Epithelial cell of alveolus of lung (primary cell): ENCODE data around the gene MSI1. TPM values are rescaled to one million over a fixed set of nuclear protein-coding genes. Genes with fewer than 3 reads are reported as not detected.

Experiments
- total RNA-seq: library from RNA; depleted of rRNA; stranded (reverse); fragments of >200 nt; gene quantifications from 2 replicates; pipeline ENCODE4 v1.2.1, GENCODE V29; 2015

MSI1 gene
- total RNA-seq: 0.16 and 0.78 TPM in 2 replicates

DNA sequence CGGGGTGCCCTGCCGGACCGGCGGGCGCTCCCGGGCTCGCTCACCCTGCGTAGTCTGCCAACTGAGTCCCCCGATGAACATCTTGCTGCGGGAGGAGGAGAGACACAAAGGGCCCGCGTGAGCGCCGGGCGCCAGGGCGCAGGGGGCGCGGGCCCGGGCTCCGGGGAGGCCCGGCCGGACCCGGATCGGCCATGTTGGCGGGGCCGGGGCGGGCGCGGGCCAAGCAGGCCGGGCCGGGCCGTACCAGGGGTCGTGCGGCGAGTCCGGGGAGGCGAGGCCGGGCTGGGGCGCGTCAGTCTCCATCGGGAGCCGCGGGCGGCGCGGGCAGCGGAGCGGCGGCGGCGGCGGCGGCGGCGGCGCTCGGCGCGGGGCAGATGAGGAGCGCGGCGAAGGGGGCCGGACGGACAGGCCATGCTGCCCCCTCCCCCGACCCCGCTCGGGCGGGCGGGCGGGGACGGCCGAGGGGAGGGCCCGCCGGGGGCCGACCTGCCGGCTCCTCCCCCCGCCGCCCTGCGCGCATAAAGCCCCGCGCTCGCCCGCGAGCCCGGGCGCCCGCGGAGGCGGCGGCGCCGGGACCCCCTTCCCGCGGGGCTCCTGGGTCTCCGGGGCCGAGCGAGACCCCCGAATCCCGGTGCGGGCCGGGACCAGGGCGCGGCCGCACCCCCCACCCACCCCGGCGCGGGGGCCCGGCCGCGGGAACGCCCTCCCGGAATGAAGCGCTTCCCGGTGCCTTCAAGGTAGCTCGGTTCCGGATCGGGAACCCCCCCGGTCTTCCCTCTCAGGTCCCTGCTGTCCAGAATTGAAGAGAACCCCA lies at the start of gene MSI1:
TSS of gene MSI1 (minus strand) at position 376 of the 814 bp plus-strand sequence. CDS start at position 303, 73 bp downstream.

GRCh38 chr12:120327593-120327992 lies 41.4 kb downstream of the MSI1 start, which contains the start of gene PLA2G1B:
TSS of gene PLA2G1B (minus strand) at chr12:120327779. CDS start at chr12:120327753, 26 bp downstream.

DNA sequence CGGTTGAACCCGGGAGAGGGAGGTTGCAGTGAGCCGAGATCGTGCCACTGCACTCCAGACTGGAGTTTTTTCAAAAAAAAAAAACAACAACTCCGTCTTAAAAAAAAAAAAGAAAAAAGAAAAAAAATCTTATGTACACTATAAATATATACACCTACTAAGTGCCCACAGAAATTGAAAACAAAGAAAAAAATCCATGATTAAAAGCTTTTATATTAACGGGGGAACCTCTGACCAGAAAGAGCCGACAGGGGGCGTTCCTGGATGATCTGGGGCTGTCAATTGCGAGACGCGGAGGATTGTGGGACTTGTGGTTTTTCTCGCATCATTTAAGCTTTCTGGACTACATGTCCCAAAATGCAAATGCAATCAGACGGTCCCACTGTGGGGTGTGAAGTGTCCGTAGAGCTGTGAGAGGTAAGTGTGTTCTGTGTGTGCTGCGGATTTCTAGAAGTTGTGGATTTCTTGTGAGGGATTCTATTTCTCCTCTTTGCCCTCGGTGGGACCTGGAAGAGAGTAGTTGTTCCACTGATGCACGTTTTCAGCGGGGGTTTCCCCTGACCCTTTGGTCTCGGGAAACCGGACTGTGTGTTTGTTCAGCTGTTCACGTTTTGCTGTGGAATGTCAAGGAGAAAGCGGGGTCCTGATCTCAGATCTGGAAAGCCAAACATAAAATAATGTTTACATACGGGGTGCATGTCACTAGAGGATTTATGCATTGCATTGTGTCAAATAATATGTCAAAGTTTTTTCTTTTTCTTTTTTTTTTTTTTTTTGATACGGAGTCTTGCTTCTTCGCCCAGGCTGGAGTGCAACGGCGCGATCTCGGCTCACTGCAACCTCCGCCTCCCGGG lies 66.8 kb downstream of the MSI1 start, which contains the start of gene SIRT4:
TSS of gene SIRT4 (plus strand) at position 360 of the 854 bp plus-strand sequence. CDS start 1,241 bp downstream, outside the sequence.

GRCh38 chr12:120292661-120293531 lies 76.1 kb downstream of the MSI1 start, which contains the start of gene RNU4-1:
TSS of gene RNU4-1 (minus strand) at chr12:120293237.

Other genes starting within 250 kb of the MSI1 start
- gene GCN1, start 174.4 kb downstream of the MSI1 start, total RNA-seq: 45.3 and 82.0 TPM in 2 replicates
- 6,143 and 7,072 TPM in 2 replicates for gene RPLP0, start 168.1 kb downstream of the MSI1 start, total RNA-seq
- gene PXN, start 103.4 kb downstream of the MSI1 start, total RNA-seq: 57.2 and 95.7 TPM in 2 replicates
- under 0.01 TPM in 2 replicates for gene RNU4-2, start 77.3 kb downstream of the MSI1 start, total RNA-seq
- under 0.01 TPM in 2 replicates for gene RNU4-1, start 75.9 kb downstream of the MSI1 start, total RNA-seq
- gene SIRT4, start 66.8 kb downstream of the MSI1 start, total RNA-seq: 0.78 and 5.6 TPM in 2 replicates
- gene PLA2G1B, start 41.4 kb downstream of the MSI1 start, total RNA-seq: not detected in 2 replicates
- gene COX6A1, start 68.9 kb upstream of the MSI1 start, total RNA-seq: 398 and 667 TPM in 2 replicates
- 29.0 and 33.6 TPM in 2 replicates for gene TRIAP1, start 77.2 kb upstream of the MSI1 start, total RNA-seq
- gene GATC, start 77.3 kb upstream of the MSI1 start, total RNA-seq: 16.9 and 22.9 TPM in 2 replicates
- 72.5 and 84.2 TPM in 2 replicates for gene SRSF9, start 100.6 kb upstream of the MSI1 start, total RNA-seq
- 244 and 390 TPM in 2 replicates for gene DYNLL1, start 126.9 kb upstream of the MSI1 start, total RNA-seq
- 30.8 and 44.9 TPM in 2 replicates for gene COQ5, start 160.0 kb upstream of the MSI1 start, total RNA-seq
- gene RNF10, start 165.2 kb upstream of the MSI1 start, total RNA-seq: 106 and 123 TPM in 2 replicates
- 18.1 and 37.8 TPM in 2 replicates for gene POP5, start 212.2 kb upstream of the MSI1 start, total RNA-seq